ENCODE measurements around the gene S100PBP. TPM values are rescaled to one million over a fixed set of nuclear protein-coding genes. Genes with fewer than 3 reads are reported as not detected.

S100PBP gene
- total and polyA plus RNA-seq, 9 of the 15 experiments (the other 6 are each of a cell fraction or from before 2014, with no cell fraction given) = 22.9 to 60.2 (median 32.9) TPM

- TF ChIP-seq ATF2 (CRISPR knock-in tag; IDR thresholded peaks at IDR 0.05) (peak; percentile 91), ZNF778 (CRISPR knock-in tag; IDR thresholded peaks at IDR 0.05) (no peak), XRCC4 (IDR thresholded peaks at IDR 0.05; ENCODE audit: extremely low read depth, insufficient read depth, insufficient read length) (no peak)
Observed at GRCh38 chr1:32886004-32886827, 68.8 kb downstream of the S100PBP start, which contains the start of gene HPCA (continued).

GRCh38 chr1:32886828-32887414 is 69.5 kb downstream of the S100PBP start:
- H3K4me2 ChIP-seq (ENCODE audit: insufficient read depth, low read length) = no peak overlapping the region
- CTCF ChIA-PET (ENCODE audit: low intra/inter-chr PET ratio) = interaction anchor here (1.1 to 1.2 kb wide), 3 partner anchors 10 to 486 kb away, joined by 3 to 4 read pairs (median 3); no protein-coding TSS in a partner anchor
- intact Hi-C loops (cut with micrococcal nuclease) = no loop called here
- DNase-seq (ENCODE audit: extremely low read depth in 1 of 4, low spot score in 3 of 4) = no peak
- in situ Hi-C loops (cut with MboI) = loop anchor here (25.0 kb wide), 1 partner anchor 725 kb away; no protein-coding TSS in a partner anchor
- no peak; the same call in 2 of the 3 replicates for ATAC-seq
- BruUV-seq (replicated peaks) = no TSS peak
- no peaks in the 10 kb centered on the region for H3K9me1 ChIP-seq (ENCODE audit: control insufficient read depth, insufficient read depth, low read length)
- no peak overlapping the region for H3K9ac ChIP-seq (ENCODE audit: insufficient read depth in 1 of 2, low read depth in 2 of 2, low read length in 2 of 2)
- no peak overlapping the region for H2AFZ ChIP-seq (ENCODE audit: low read depth, low read length)
- H3K9me3 ChIP-seq (replicated peaks; ENCODE audit: control insufficient read depth, insufficient read depth, low read depth, low read length) = no peaks in the 10 kb centered on the region
- H3K4me1 ChIP-seq (replicated peaks in 1 of 2; ENCODE audit: control insufficient read depth in 2 of 2, insufficient read depth in 2 of 2, low read length in 2 of 2) = peaks cover 0 to 25% of the 10 kb centered on the region in 2 experiments; a peak in 3 of 5 replicates
- no peaks in the 10 kb centered on the region for H3K36me3 ChIP-seq (ENCODE audit: control insufficient read depth, insufficient read depth, low read length)
- H3K79me2 ChIP-seq (ENCODE audit: control insufficient read depth, insufficient read depth, low read length) = no peaks in the 10 kb centered on the region
- peaks cover 36% of the 10 kb centered on the region for H4K20me1 ChIP-seq (replicated peaks; ENCODE audit: control insufficient read depth, insufficient read depth, low read length)
- H3K27me3 ChIP-seq (ENCODE audit: control insufficient read depth in 2 of 2, insufficient read depth in 2 of 2, low read length in 2 of 2) = peaks cover 9 to 57% of the 10 kb centered on the region in 2 experiments; a peak in 4 of 5 replicates
- H3K4me3 ChIP-seq = no peak overlapping the region
- 23% methylated on average over 17 of the region's 19 CpGs for WGBS (ENCODE audit: insufficient coverage, low coverage, missing lambda C conversion rate)
- no peak overlapping the region; the same call in 2 of the 3 replicates for H3K27ac ChIP-seq (ENCODE audit: extremely low read depth, low read depth, low read length)
- POLR2A ChIA-PET = interaction anchor here (1.2 kb wide), 1 partner anchor 10 kb away, joined by 3 read pairs; no protein-coding TSS in a partner anchor
- FAIRE-seq = no peak
- TF ChIP-seq RB1 (IDR thresholded peaks at IDR 0.05; ENCODE audit: low read depth) (no peak), ZNF551 (CRISPR knock-in tag; IDR thresholded peaks at IDR 0.05) (no peak), ATF3 (IDR thresholded peaks at IDR 0.05) (no peak), ATF3 (CRISPR knock-in tag; conservative IDR thresholded peaks at IDR 0.05) (no peak), RAD51 (IDR thresholded peaks at IDR 0.05; ENCODE audit: borderline replicate concordance, low read depth) (no peak), RFX7 (CRISPR knock-in tag; IDR thresholded peaks at IDR 0.05) (no peak), FOXK2 (conservative IDR thresholded peaks at IDR 0.05 in 1 of 2, IDR thresholded peaks at IDR 0.05 in 1 of 2; ENCODE audit: low read depth in 2 of 2) (no peak), ID3 (CRISPR knock-in tag; IDR thresholded peaks at IDR 0.05) (no peak), ID3 (tag; IDR thresholded peaks at IDR 0.05) (peak; percentile 58; the same call in 1 of the 2 replicates), ZNF41 (CRISPR knock-in tag; conservative IDR thresholded peaks at IDR 0.05) (no peak), SIRT6 (IDR thresholded peaks at IDR 0.05; ENCODE audit: low read depth, low read length) (no peak), TRIM25 (IDR thresholded peaks at IDR 0.05; ENCODE audit: borderline replicate concordance) (no peak)

All from K562 (cell line).